H1 (cell line): Measurements from ENCODE around the gene SIN3B. TPM values are rescaled to one million over a fixed set of nuclear protein-coding genes. Genes with fewer than 3 reads are reported as not detected.

Experiments used
- CTCF ChIA-PET: fragments of 300-600 bp; sonication (Branson Sonifier 250); formaldehyde crosslinking; loops from one replicate; lab custom pipeline; 2021; ENCODE audit not compliant: partially characterized antibody; lab: Charles Lee
- POLR2A ChIA-PET: fragments of 300-600 bp; sonication (Branson Sonifier 250); formaldehyde crosslinking; loops from one replicate; lab custom pipeline; 2021; ENCODE audit warnings: inconsistent platforms; ENCODE audit not compliant: partially characterized antibody; lab: Charles Lee
- DNase-seq, 2 experiments: peaks; one replicate each; pipeline versions ENCODE4 v3.0.0 to v3.0.0-alpha.2; 2010 to 2022; ENCODE audit warnings: low spot score in 2 of 2, low read depth in 1 of 2, mixed read lengths in 1 of 2
- FAIRE-seq: peaks from 2 replicates; lab custom pipeline; 2011; peaks lifted over from hg19 to GRCh38; lab: Jason Lieb, UNC
- H2AFZ ChIP-seq: 2 replicates; pipeline ENCODE4 v1.8.1; 2012; ENCODE audit warnings: low read length, inconsistent platforms
- H2AK5ac ChIP-seq: 2 replicates; pipeline ENCODE4 v1.6.1; 2013; ENCODE audit warnings: low read depth, low read length
- H2BK120ac ChIP-seq: replicated peaks from 2 replicates; pipeline ENCODE3; 2013; ENCODE audit warnings: low read depth, low read length, inconsistent platforms
- H2BK12ac ChIP-seq: 2 replicates; pipeline ENCODE4 v1.6.1; 2013; ENCODE audit warnings: low read depth, low read length
- H2BK15ac ChIP-seq: 2 replicates; pipeline ENCODE4 v1.6.1; 2013; ENCODE audit warnings: low read length
- H2BK20ac ChIP-seq: 2 replicates; pipeline ENCODE4 v1.6.1; 2013; ENCODE audit warnings: low read length
- H2BK5ac ChIP-seq: 2 replicates; pipeline ENCODE4 v1.6.1; 2013; ENCODE audit warnings: low read depth, low read length
- H3K14ac ChIP-seq: 2 replicates; pipeline ENCODE4 v1.6.1; 2013; ENCODE audit warnings: inconsistent platforms; ENCODE audit not compliant: insufficient read length
- H3K18ac ChIP-seq: 2 replicates; pipeline ENCODE4 v1.6.1; 2013; ENCODE audit warnings: low read length; ENCODE audit errors: extremely low read depth
- H3K23ac ChIP-seq: 2 replicates; pipeline ENCODE4 v1.6.1; 2013; ENCODE audit warnings: inconsistent platforms; ENCODE audit not compliant: insufficient read length
- H3K23me2 ChIP-seq: 2 replicates; pipeline ENCODE4 v1.6.1; 2013; ENCODE audit warnings: low read depth, low read length
- H3K27ac ChIP-seq: 2 replicates; pipeline ENCODE4 v1.6.1; 2011; ENCODE audit warnings: low read depth, low read length, inconsistent platforms
- H3K27me3 ChIP-seq, 4 experiments: replicated peaks in 1 of 4; 1 replicate in 1 of 4; 2 replicates in 3 of 4; pipeline versions ENCODE4 v1.6.1 to v1.8.1; 2011 to 2013; ENCODE audit warnings: low read length in 3 of 4, mild to moderate bottlenecking in 3 of 4, inconsistent platforms in 2 of 4, mixed read lengths in 2 of 4, moderate library complexity in 1 of 4; ENCODE audit not compliant: control insufficient read depth in 3 of 4, insufficient read depth in 3 of 4; ENCODE audit errors: extremely low read depth in 1 of 4
- H3K36me3 ChIP-seq, 4 experiments: 2 replicates each; pipeline versions ENCODE4 v1.6.1 to v1.8.1; 2011 to 2013; ENCODE audit warnings: mild to moderate bottlenecking in 4 of 4, low read length in 3 of 4, moderate library complexity in 2 of 4, control low read depth in 1 of 4, inconsistent platforms in 1 of 4; ENCODE audit not compliant: insufficient read depth in 4 of 4, control insufficient read depth in 2 of 4
- H3K4ac ChIP-seq: replicated peaks from 2 replicates; pipeline ENCODE3; 2013; ENCODE audit warnings: low read length, low read depth, mixed read lengths, inconsistent platforms; ENCODE audit not compliant: insufficient read length
- H3K4me1 ChIP-seq, 4 experiments: replicated peaks in 1 of 4; 1 replicate in 1 of 4; 2 replicates in 3 of 4; pipeline versions ENCODE4 v1.6.1 to v1.8.1; 2011 to 2013; ENCODE audit warnings: low read length in 3 of 4, inconsistent platforms in 2 of 4, mixed read lengths in 1 of 4; ENCODE audit not compliant: insufficient read depth in 4 of 4, control insufficient read depth in 3 of 4
- H3K4me2 ChIP-seq, 2 experiments: 2 replicates each; pipeline versions ENCODE4 v1.6.1 to v1.8.1; 2011 to 2013; ENCODE audit warnings: low read depth in 2 of 2, low read length in 2 of 2, control low read depth in 1 of 2, inconsistent platforms in 1 of 2, mild to moderate bottlenecking in 1 of 2; ENCODE audit not compliant: insufficient read depth in 1 of 2
- H3K4me3 ChIP-seq, 4 experiments: fragments of 200-600, 300-600 bp in 1 of 4; sonication (generic), shearing (Covaris generic), sonication (Bioruptor Twin) in 1 of 4; 2 replicates each; pipeline versions ENCODE4 v1.5.1 to v1.8.1; 2011 to 2016; ENCODE audit warnings: low read length in 4 of 4, low read depth in 3 of 4, control low read depth in 2 of 4, inconsistent platforms in 2 of 4, mild to moderate bottlenecking in 2 of 4, mixed read lengths in 1 of 4, moderate library complexity in 1 of 4; ENCODE audit not compliant: insufficient read depth in 2 of 4; ENCODE audit errors: extremely low read depth in 1 of 4
- H3K56ac ChIP-seq: replicated peaks from 2 replicates; pipeline ENCODE3; 2013; ENCODE audit warnings: low read depth, mild to moderate bottlenecking, mixed read lengths, low read length, inconsistent platforms; ENCODE audit not compliant: insufficient read length
- H3K79me1 ChIP-seq: 2 replicates; pipeline ENCODE4 v1.6.1; 2013; ENCODE audit warnings: low read depth, low read length, control low read depth
- H3K79me2 ChIP-seq, 2 experiments: 2 replicates each; pipeline versions ENCODE4 v1.6.1 to v1.8.1; 2012 to 2013; ENCODE audit warnings: low read length in 2 of 2, mild to moderate bottlenecking in 2 of 2, inconsistent platforms in 1 of 2; ENCODE audit not compliant: insufficient read depth in 2 of 2, control insufficient read depth in 1 of 2
- H3K9ac ChIP-seq, 4 experiments: replicated peaks in 1 of 4; 1 replicate in 1 of 4; 2 replicates in 3 of 4; pipeline versions ENCODE4 v1.6.1 to v1.8.1; 2011 to 2013; ENCODE audit warnings: low read depth in 3 of 4, low read length in 3 of 4, control low read depth in 2 of 4, mild to moderate bottlenecking in 2 of 4, moderate library complexity in 2 of 4, inconsistent platforms in 1 of 4; ENCODE audit errors: extremely low read depth in 1 of 4
- H3K9me3 ChIP-seq, 2 experiments: 2 replicates each; pipeline versions ENCODE4 v1.6.1 to v1.8.1; 2012 to 2013; ENCODE audit warnings: mild to moderate bottlenecking in 2 of 2, moderate library complexity in 2 of 2, control low read depth in 1 of 2, inconsistent platforms in 1 of 2, low read depth in 1 of 2, low read length in 1 of 2, mixed read lengths in 1 of 2; ENCODE audit not compliant: insufficient read depth in 2 of 2
- H4K20me1 ChIP-seq, 2 experiments: replicated peaks in 1 of 2; 2 replicates each; pipeline versions ENCODE3 to v1.8.1; 2011 to 2013; ENCODE audit warnings: inconsistent platforms in 2 of 2, low read length in 2 of 2, mild to moderate bottlenecking in 1 of 2; ENCODE audit not compliant: insufficient read depth in 2 of 2, control insufficient read depth in 1 of 2
- H4K5ac ChIP-seq: 2 replicates; pipeline ENCODE4 v1.6.1; 2013; ENCODE audit warnings: low read length, low read depth, mixed read lengths, inconsistent platforms; ENCODE audit not compliant: insufficient read length
- H4K8ac ChIP-seq: 2 replicates; pipeline ENCODE4 v1.8.0; 2013; ENCODE audit warnings: mild to moderate bottlenecking, moderate library complexity, low read length, inconsistent platforms; ENCODE audit not compliant: insufficient read depth; ENCODE audit errors: extremely low read depth
- H4K91ac ChIP-seq: replicated peaks from 2 replicates; pipeline ENCODE3; 2013; ENCODE audit warnings: low read length, mixed read lengths, inconsistent platforms; ENCODE audit not compliant: insufficient read length
- CEBPB ChIP-seq: IDR thresholded peaks from 2 replicates; pipeline ENCODE4 v1.6.1; 2012; ENCODE audit warnings: low read depth, low read length
- GABPA ChIP-seq: IDR thresholded peaks from 2 replicates; pipeline ENCODE4 v1.6.1; 2011; ENCODE audit warnings: mild to moderate bottlenecking, low read length, moderate library complexity, borderline replicate concordance; ENCODE audit not compliant: insufficient read depth
- MAFK ChIP-seq: IDR thresholded peaks from 2 replicates; pipeline ENCODE4 v1.6.1; 2012; ENCODE audit warnings: low read depth, mild to moderate bottlenecking, improper control_type of control experiment, low read length
- PHF8 ChIP-seq: fragments of 200-600 bp; sonication (generic); conservative IDR thresholded peaks from 2 replicates; pipeline ENCODE4 v1.7.1; 2012; ENCODE audit warnings: low read depth, mild to moderate bottlenecking, inconsistent platforms, low read length, moderate library complexity
- RFX5 ChIP-seq: IDR thresholded peaks from 2 replicates; pipeline ENCODE4 v1.6.1; 2011; ENCODE audit warnings: low read depth, low read length, improper control_type of control experiment, borderline replicate concordance
- SP4 ChIP-seq: IDR thresholded peaks from 2 replicates; pipeline ENCODE4 v1.6.1; 2012; ENCODE audit warnings: low read length, inconsistent platforms
- SRF ChIP-seq: IDR thresholded peaks from 2 replicates; pipeline ENCODE4 v1.6.1; 2011; ENCODE audit warnings: mild to moderate bottlenecking, low read depth, low read length, moderate library complexity
- TAF1 ChIP-seq: IDR thresholded peaks from 2 replicates; pipeline ENCODE4 v1.6.1; 2011; ENCODE audit warnings: mild to moderate bottlenecking, low read depth, low read length
- TCF12 ChIP-seq: IDR thresholded peaks from 2 replicates; pipeline ENCODE4 v1.6.1; 2011; ENCODE audit warnings: low read depth, mild to moderate bottlenecking, low read length
- ZNF274 ChIP-seq: IDR thresholded peaks from 2 replicates; pipeline ENCODE4 v1.7.0; 2012; ENCODE audit warnings: low read length, borderline replicate concordance; ENCODE audit errors: extremely low read depth
- WGBS, 2 experiments: shearing (Covaris generic) in 1 of 2; methylation state at CpG; one replicate each; pipeline versions ENCODE4 v1.1.6 to v1.1.7; 2013 to 2015; ENCODE audit warnings: low lambda C conversion rate in 2 of 2, mixed read lengths in 2 of 2, inconsistent platforms in 1 of 2, low coverage in 1 of 2, missing lambda C conversion rate in 1 of 2; ENCODE audit not compliant: insufficient replicate concordance in 2 of 2, insufficient coverage in 1 of 2, insufficient read length in 1 of 2; ENCODE audit errors: extremely low coverage in 1 of 2, missing lambda C conversion rate in 1 of 2; 5-methylcytosine and 5-hydroxymethylcytosine counted together
- polyA plus RNA-seq, 7 experiments: library from polyadenylated mRNA; depleted of rRNA in 3 of 7; stranded (reverse) in 5 of 7; unstranded in 2 of 7; fragments of >200 nt in 5 of 7; fragments of 200-250 nt in 2 of 7; gene quantifications; 1 replicate in 5 of 7; 2 replicates in 1 of 7; 4 replicates in 1 of 7; pipeline versions ENCODE4 v1.2.1 to v1.2.3, GENCODE V29; 2011 to 2013; ENCODE audit warnings: missing spikeins in 2 of 7, mixed read lengths in 2 of 7
- total RNA-seq: library from RNA; stranded (reverse); fragmentation: NEBNext Ultra II Directional; extraction: Animal tissue kit (Norgen Biotek cat#: 25700); gene quantifications from 2 replicates; pipeline ENCODE4 v1.2.1, GENCODE V29; 2021

The SIN3B gene
- total and polyA plus RNA-seq, 2 of the 8 experiments (the other 6 are each of a cell fraction or from before 2014, with no cell fraction given): 29.5 to 71.1 TPM

- DNase-seq (no peak), FAIRE-seq (no peak)
- Histone ChIP-seq H4K5ac (no peak overlapping the region), H4K91ac (no peak overlapping the region), H3K4me2 (no peak overlapping the region), H3K4me3 (no peak overlapping the region), H3K27me3 (no peaks in the 10 kb centered on the region), H3K4me1 (no peaks in the 10 kb centered on the region), H4K8ac (no peak overlapping the region), H2BK5ac (no peak overlapping the region), H3K9me3 (no peaks in the 10 kb centered on the region), H3K14ac (no peak overlapping the region), H2BK12ac (no peak overlapping the region), H2BK15ac (no peak overlapping the region), H3K79me1 (no peaks in the 10 kb centered on the region), H3K27ac (no peak overlapping the region), H3K9ac (no peak overlapping the region), H3K56ac (no peak overlapping the region), H2BK20ac (no peak overlapping the region), H3K4ac (no peak overlapping the region), H3K79me2 (no peaks in the 10 kb centered on the region), H3K36me3 (no peaks in the 10 kb centered on the region), H4K20me1 (no peaks in the 10 kb centered on the region), H3K23me2 (peaks cover 2% of the 10 kb centered on the region; the same call in 1 of the 2 replicates), H2BK120ac (no peak overlapping the region), H3K18ac (no peak overlapping the region), H2AFZ (no peak overlapping the region), H3K23ac (no peak overlapping the region), H2AK5ac (no peak overlapping the region)
- POLR2A ChIA-PET: interaction anchor here (0.7 to 1.5 kb wide), 6 partner anchors 50 to 248 kb away, joined by 3 to 4 read pairs (median 3); partner anchors contain the start of gene SIN3B
- CTCF ChIA-PET: interaction anchor here (0.7 to 5.6 kb wide), 30 partner anchors 10 to 273 kb away, joined by 3 to 54 read pairs (median 4); partner anchors contain the start of gene SIN3B
- 73% methylated on average over 3 of the region's 3 CpGs; no CpG with 5 or more reads in 1 of the 2 experiments for WGBS, 2 experiments
- no peak for TF ChIP-seq SRF
- no peak for TF ChIP-seq TAF1
- no peak for TF ChIP-seq PHF8
- no peak for TF ChIP-seq ZNF274
- no peak for TF ChIP-seq MAFK
- TF ChIP-seq SP4: no peak
- no peak for TF ChIP-seq TCF12
- TF ChIP-seq RFX5: no peak
- TF ChIP-seq GABPA: no peak
- no peak for TF ChIP-seq CEBPB
Measured at GRCh38 chr19:16779539-16780163, 49.5 kb upstream of the SIN3B start.
